ENCODE measurements around the gene NXN. TPM values are rescaled to one million over a fixed set of nuclear protein-coding genes. Genes with fewer than 3 reads are reported as not detected.
"Not testable (repeated sequence)": the region's sequence is repeated elsewhere in the genome, so short reads cannot be mapped to it uniquely, and the experiment has no call there.

The NXN gene
- total and polyA plus RNA-seq, 4 experiments from 2014 or later, result 0.55 to 2.7 (median 1.9) TPM

GRCh38 chr17:835263-835662, 144.3 kb downstream of the NXN start:
- Mint-ChIP-seq H3K4me1 (no peaks in the 10 kb centered on the region), H3K4me3 (no peak overlapping the region), H3K27ac (no peak overlapping the region), H3K27me3 (peaks cover 3 to 4% of the 10 kb centered on the region in 2 donors), H3K36me3 (no peaks in the 10 kb centered on the region), H3K9me3 (peaks cover 0 to 4% (median 0%) of the 10 kb centered on the region in 8 donors)
- no peak for DNase-seq
- no peak overlapping the region for H3K4me3 ChIP-seq (ENCODE audit: low read length in 2 of 2)
- H3K27me3 ChIP-seq (ENCODE audit: insufficient read depth, low read length), result no peaks in the 10 kb centered on the region
- H3K36me3 ChIP-seq (ENCODE audit: insufficient read depth, low read length), result no peaks in the 10 kb centered on the region
- ChIA-PET POLR2A (ENCODE audit: partially characterized antibody) (no interaction called here), CTCF (ENCODE audit: partially characterized antibody) (no interaction called here)
- no peak overlapping the region for H3K27ac ChIP-seq (ENCODE audit: low read depth, low read length)
- no peaks in the 10 kb centered on the region for H3K9me3 ChIP-seq (ENCODE audit: control insufficient read depth in 1 of 2, low read length in 2 of 2)
- no peaks in the 10 kb centered on the region for H3K4me1 ChIP-seq (ENCODE audit: insufficient read depth, low read length)
- intact Hi-C loops (cut with micrococcal nuclease), result no loop called here

DNA sequence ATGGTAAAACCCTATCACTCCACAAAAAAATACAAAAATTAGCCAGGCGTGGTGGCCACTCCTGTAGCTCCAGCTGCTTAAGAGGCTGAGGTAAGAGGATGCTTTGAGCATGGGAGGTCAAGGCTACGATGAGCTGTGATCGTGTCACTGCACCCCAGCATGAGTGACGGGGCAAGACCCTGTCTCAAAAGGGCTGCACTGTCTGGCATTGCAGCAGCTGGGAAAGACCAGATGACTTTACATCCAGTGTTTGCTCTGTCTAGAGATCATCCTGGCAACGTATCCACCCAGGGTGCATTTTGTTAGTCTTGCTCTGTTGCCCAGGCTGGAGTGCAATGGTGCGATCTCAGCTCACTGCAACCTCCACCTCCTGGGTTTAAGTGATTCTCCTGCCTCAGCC, 145.4 kb downstream of the NXN start:
- no peaks in the 10 kb centered on the region for H3K4me1 ChIP-seq (ENCODE audit: insufficient read depth, low read length)
- Mint-ChIP-seq H3K4me3 (no peak overlapping the region), H3K27me3 (peaks cover 3 to 8% of the 10 kb centered on the region in 2 donors), H3K9me3 (peaks cover 0 to 4% (median 0%) of the 10 kb centered on the region in 8 donors), H3K27ac (no peak overlapping the region), H3K36me3 (no peaks in the 10 kb centered on the region), H3K4me1 (no peaks in the 10 kb centered on the region)
- H3K27ac ChIP-seq (ENCODE audit: low read depth, low read length), result no peak overlapping the region
- DNase-seq, result no peak
- ChIA-PET CTCF (ENCODE audit: partially characterized antibody) (no interaction called here), POLR2A (ENCODE audit: partially characterized antibody) (no interaction called here)
- H3K27me3 ChIP-seq (ENCODE audit: insufficient read depth, low read length), result no peaks in the 10 kb centered on the region
- no peaks in the 10 kb centered on the region for H3K36me3 ChIP-seq (ENCODE audit: insufficient read depth, low read length)
- intact Hi-C loops (cut with micrococcal nuclease), result no loop called here
- no peak overlapping the region for H3K4me3 ChIP-seq (ENCODE audit: low read length in 2 of 2)
- H3K9me3 ChIP-seq (ENCODE audit: control insufficient read depth in 1 of 2, low read length in 2 of 2), result no peaks in the 10 kb centered on the region

- H3K27me3 ChIP-seq (ENCODE audit: insufficient read depth, low read length), result no peaks in the 10 kb centered on the region
- peaks cover 0 to 4% (median 0%) of the 10 kb centered on the region in 8 donors for H3K9me3 Mint-ChIP-seq
- H3K27ac ChIP-seq (ENCODE audit: low read depth, low read length), result no peak overlapping the region
- no peak for DNase-seq
- no peaks in the 10 kb centered on the region for H3K36me3 ChIP-seq (ENCODE audit: insufficient read depth, low read length)
- H3K27ac Mint-ChIP-seq, result no peak overlapping the region
- no peaks in the 10 kb centered on the region for H3K4me1 Mint-ChIP-seq
- H3K27me3 Mint-ChIP-seq, result peaks cover 1 to 5% of the 10 kb centered on the region in 2 donors
- no peaks in the 10 kb centered on the region for H3K36me3 Mint-ChIP-seq
- H3K9me3 ChIP-seq (ENCODE audit: control insufficient read depth in 1 of 2, low read length in 2 of 2), result no peaks in the 10 kb centered on the region
- H3K4me3 Mint-ChIP-seq, result no peak overlapping the region
- intact Hi-C loops (cut with micrococcal nuclease), result no loop called here
- ChIA-PET POLR2A (ENCODE audit: partially characterized antibody) (no interaction called here), CTCF (ENCODE audit: partially characterized antibody) (interaction anchor here (0.7 kb wide), 1 partner anchor 129 kb away, joined by 3 read pairs; no protein-coding TSS in a partner anchor)
- H3K4me1 ChIP-seq (ENCODE audit: insufficient read depth, low read length), result no peaks in the 10 kb centered on the region
- no peak overlapping the region for H3K4me3 ChIP-seq (ENCODE audit: low read length in 2 of 2)
Measured at GRCh38 chr17:830950-831349, 148.6 kb downstream of the NXN start.

- POLR2A ChIA-PET (ENCODE audit: partially characterized antibody), result no interaction called here
- intact Hi-C loops (cut with micrococcal nuclease), result no loop called here
Measured at GRCh38 chr17:830381-830780, 149.2 kb downstream of the NXN start.

DNA sequence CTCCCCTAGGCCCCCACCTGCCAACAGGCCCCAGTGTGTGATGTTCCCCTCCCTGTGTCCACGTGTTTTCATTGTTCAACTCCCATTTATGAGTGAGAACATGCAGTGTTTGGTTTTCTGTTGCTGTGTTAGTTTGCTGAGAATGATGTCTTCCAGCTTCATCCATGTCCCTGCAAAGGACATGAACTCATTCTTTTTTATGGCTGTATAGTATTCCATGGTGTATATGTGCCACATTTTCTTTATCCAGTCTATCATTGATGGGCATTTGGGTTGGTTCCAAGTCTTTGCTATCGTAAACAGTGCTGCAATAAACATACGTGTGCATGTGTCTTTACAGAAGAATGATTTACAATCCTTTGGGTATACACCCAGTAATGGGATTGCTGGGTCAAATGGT, 150.0 kb downstream of the NXN start:
- H3K4me3 ChIP-seq (ENCODE audit: low read length in 2 of 2); CTCF ChIA-PET (ENCODE audit: partially characterized antibody); H3K27me3 Mint-ChIP-seq; H3K4me1 Mint-ChIP-seq; H3K9me3 Mint-ChIP-seq; H3K9me3 ChIP-seq (ENCODE audit: control insufficient read depth in 1 of 2, low read length in 2 of 2); H3K27me3 ChIP-seq (ENCODE audit: insufficient read depth, low read length); DNase-seq; H3K36me3 Mint-ChIP-seq; H3K27ac ChIP-seq (ENCODE audit: low read depth, low read length); H3K4me3 Mint-ChIP-seq; POLR2A ChIA-PET (ENCODE audit: partially characterized antibody); intact Hi-C loops (cut with micrococcal nuclease); H3K36me3 ChIP-seq (ENCODE audit: insufficient read depth, low read length); H3K27ac Mint-ChIP-seq; H3K4me1 ChIP-seq (ENCODE audit: insufficient read depth, low read length): not testable (repeated sequence)

More at GRCh38 chr17:830381-830780, 149.2 kb downstream of the NXN start:
- H3K36me3 ChIP-seq (ENCODE audit: insufficient read depth, low read length), result no peaks in the 10 kb centered on the region
- peaks cover 1 to 5% of the 10 kb centered on the region in 2 donors for H3K27me3 Mint-ChIP-seq
- H3K4me1 Mint-ChIP-seq, result no peaks in the 10 kb centered on the region
- H3K9me3 ChIP-seq (ENCODE audit: control insufficient read depth in 1 of 2, low read length in 2 of 2), result no peaks in the 10 kb centered on the region
- no peak for DNase-seq
- no peak overlapping the region for H3K4me3 Mint-ChIP-seq
- no peaks in the 10 kb centered on the region for H3K27me3 ChIP-seq (ENCODE audit: insufficient read depth, low read length)
- CTCF ChIA-PET (ENCODE audit: partially characterized antibody), result interaction anchor here (0.7 kb wide), 1 partner anchor 129 kb away, joined by 3 read pairs; no protein-coding TSS in a partner anchor
- H3K36me3 Mint-ChIP-seq, result no peaks in the 10 kb centered on the region
- H3K4me1 ChIP-seq (ENCODE audit: insufficient read depth, low read length), result no peaks in the 10 kb centered on the region
- H3K27ac Mint-ChIP-seq, result no peak overlapping the region
- H3K27ac ChIP-seq (ENCODE audit: low read depth, low read length), result no peak overlapping the region
- H3K4me3 ChIP-seq (ENCODE audit: low read length in 2 of 2), result no peak overlapping the region
- H3K9me3 Mint-ChIP-seq, result peaks cover 0 to 4% (median 0%) of the 10 kb centered on the region in 8 donors

GRCh38 chr17:828761-829160, 150.8 kb downstream of the NXN start:
- no peaks in the 10 kb centered on the region for H3K27me3 ChIP-seq (ENCODE audit: insufficient read depth, low read length)
- H3K9me3 ChIP-seq (ENCODE audit: control insufficient read depth in 1 of 2, low read length in 2 of 2), result no peaks in the 10 kb centered on the region
- no peak overlapping the region for H3K4me3 ChIP-seq (ENCODE audit: low read length in 2 of 2)
- Mint-ChIP-seq H3K4me1 (no peaks in the 10 kb centered on the region), H3K4me3 (no peak overlapping the region), H3K27me3 (peaks cover 1 to 5% of the 10 kb centered on the region in 2 donors), H3K27ac (no peak overlapping the region), H3K9me3 (peaks cover 0 to 4% (median 0%) of the 10 kb centered on the region in 8 donors), H3K36me3 (no peaks in the 10 kb centered on the region)
- intact Hi-C loops (cut with micrococcal nuclease), result no loop called here
- no peak for DNase-seq
- no peaks in the 10 kb centered on the region for H3K36me3 ChIP-seq (ENCODE audit: insufficient read depth, low read length)
- no peak overlapping the region for H3K27ac ChIP-seq (ENCODE audit: low read depth, low read length)
- ChIA-PET POLR2A (ENCODE audit: partially characterized antibody) (no interaction called here), CTCF (ENCODE audit: partially characterized antibody) (no interaction called here)
- no peaks in the 10 kb centered on the region for H3K4me1 ChIP-seq (ENCODE audit: insufficient read depth, low read length)

- Histone ChIP-seq H3K36me3 (ENCODE audit: insufficient read depth, low read length) (no peaks in the 10 kb centered on the region), H3K27me3 (ENCODE audit: insufficient read depth, low read length) (no peaks in the 10 kb centered on the region), H3K9me3 (ENCODE audit: control insufficient read depth in 1 of 2, low read length in 2 of 2) (no peaks in the 10 kb centered on the region), H3K4me3 (ENCODE audit: low read length in 2 of 2) (no peak overlapping the region), H3K27ac (ENCODE audit: low read depth, low read length) (no peak overlapping the region), H3K4me1 (ENCODE audit: insufficient read depth, low read length) (no peaks in the 10 kb centered on the region)
- H3K4me1 Mint-ChIP-seq, result no peaks in the 10 kb centered on the region
- H3K4me3 Mint-ChIP-seq, result no peak overlapping the region
- intact Hi-C loops (cut with micrococcal nuclease), result no loop called here
- POLR2A ChIA-PET (ENCODE audit: partially characterized antibody), result no interaction called here
- CTCF ChIA-PET (ENCODE audit: partially characterized antibody), result no interaction called here
- no peaks in the 10 kb centered on the region for H3K36me3 Mint-ChIP-seq
- no peak for DNase-seq
- H3K27ac Mint-ChIP-seq, result no peak overlapping the region
- peaks cover 0 to 2% (median 0%) of the 10 kb centered on the region in 8 donors for H3K9me3 Mint-ChIP-seq
- H3K27me3 Mint-ChIP-seq, result peaks cover 1 to 5% of the 10 kb centered on the region in 2 donors
Measured at GRCh38 chr17:826778-827177, 152.8 kb downstream of the NXN start.

- Histone ChIP-seq H3K36me3 (ENCODE audit: insufficient read depth, low read length) (no peaks in the 10 kb centered on the region), H3K27me3 (ENCODE audit: insufficient read depth, low read length) (no peaks in the 10 kb centered on the region), H3K9me3 (ENCODE audit: control insufficient read depth in 1 of 2, low read length in 2 of 2) (no peaks in the 10 kb centered on the region), H3K4me1 (ENCODE audit: insufficient read depth, low read length) (no peaks in the 10 kb centered on the region), H3K4me3 (ENCODE audit: low read length in 2 of 2) (no peak overlapping the region), H3K27ac (ENCODE audit: low read depth, low read length) (no peak overlapping the region)
- intact Hi-C loops (cut with micrococcal nuclease), result no loop called here
- ChIA-PET CTCF (ENCODE audit: partially characterized antibody) (no interaction called here), POLR2A (ENCODE audit: partially characterized antibody) (no interaction called here)
- Mint-ChIP-seq H3K36me3 (no peaks in the 10 kb centered on the region), H3K4me1 (no peaks in the 10 kb centered on the region), H3K4me3 (no peak overlapping the region), H3K27me3 (peaks cover 0 to 4% of the 10 kb centered on the region in 2 donors), H3K27ac (no peak overlapping the region), H3K9me3 (peaks cover 0 to under 1% (median 0%) of the 10 kb centered on the region in 8 donors)
- no peak for DNase-seq
Measured at GRCh38 chr17:825216-825615, 154.4 kb downstream of the NXN start.
